Dermis microvascular lymphatic vessel endothelial cell (primary cell): ENCODE results near the gene KRTAP5-7. TPM values are rescaled to one million over a fixed set of nuclear protein-coding genes. Genes with fewer than 3 reads are reported as not detected.

Experiments used
- DNase-seq, 2 donors: peaks; one replicate each; pipeline versions ENCODE4 v3.0.0 to v3.0.0-alpha.2; 2010; ENCODE audit warnings: low read depth in 2 of 2
- total RNA-seq: library from RNA; depleted of rRNA; stranded (reverse); fragments of >200 nt; gene quantifications from 2 replicates; pipeline ENCODE4 v1.2.1, GENCODE V29; 2014

KRTAP5-7 gene
- total RNA-seq, 1 donor from 2014 or later: not detected

- DNase-seq: no peak
Measured at GRCh38 chr11:71495286-71496230, 31.5 kb upstream of the KRTAP5-7 start.

- no peak for DNase-seq
Measured at GRCh38 chr11:71496421-71496820, 30.6 kb upstream of the KRTAP5-7 start.

DNA sequence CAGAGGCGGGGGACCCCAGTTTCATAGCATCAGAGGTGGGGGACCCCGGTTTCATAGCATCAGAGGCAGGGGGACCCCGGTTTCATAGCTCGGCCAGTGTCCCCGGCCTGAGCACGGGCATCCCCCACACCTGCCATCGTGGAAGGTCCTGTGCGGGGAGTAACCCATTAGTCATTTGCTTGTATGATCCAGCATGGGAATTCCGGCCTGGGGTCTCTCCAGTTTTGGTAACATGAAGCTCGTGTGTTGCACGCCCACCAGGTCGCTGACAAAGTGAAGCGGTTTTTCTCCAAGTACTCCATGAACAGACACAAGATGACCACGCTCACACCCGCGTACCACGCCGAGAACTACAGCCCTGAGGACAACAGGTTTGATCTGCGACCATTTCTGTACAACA is 29.0 kb upstream of the KRTAP5-7 start:
- DNase-seq: no peak

DNA sequence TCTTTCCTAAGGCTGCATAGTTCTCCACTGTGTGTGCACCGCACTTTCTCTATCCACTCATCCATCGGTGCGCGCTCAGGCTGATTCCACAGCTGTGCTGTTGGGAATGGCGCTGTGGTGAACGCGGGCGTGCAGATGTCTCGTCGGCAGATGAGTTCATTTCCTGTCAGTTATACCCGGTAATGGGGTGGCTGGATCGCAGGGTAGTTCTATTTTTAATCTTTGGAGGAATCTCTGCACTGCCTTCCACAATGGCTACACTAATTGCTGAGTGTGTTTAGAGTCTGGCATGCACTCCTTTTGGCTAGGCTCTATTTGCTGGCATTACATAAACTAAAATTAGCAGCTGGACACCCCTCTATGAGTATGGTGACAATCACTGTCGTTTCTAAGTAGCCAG is 27.9 kb upstream of the KRTAP5-7 start:
- peak; percentile 71 to 88 for DNase-seq

DNA sequence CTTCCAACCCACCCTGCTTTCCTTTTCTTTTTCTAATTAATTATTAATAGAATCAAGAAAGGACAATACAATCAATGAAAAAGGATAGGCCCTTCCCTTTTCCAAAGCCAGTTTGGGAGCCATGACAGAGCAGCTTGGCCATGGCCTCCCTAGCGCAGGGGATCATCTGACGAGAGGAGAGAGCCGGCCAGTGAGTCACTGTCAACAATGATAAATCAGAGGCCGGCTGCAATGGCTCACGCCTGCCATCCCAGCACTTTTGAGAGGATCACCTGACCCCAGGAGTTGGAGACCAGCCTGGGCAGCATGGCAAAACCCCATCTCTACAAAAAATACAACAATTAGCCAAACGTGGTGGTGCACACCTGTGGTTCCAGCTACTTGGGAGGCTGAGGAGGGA is 27.5 kb upstream of the KRTAP5-7 start:
- DNase-seq: peak; percentile 48 to 83

GRCh38 chr11:71500601-71501021 is 26.5 kb upstream of the KRTAP5-7 start:
- DNase-seq: peak; percentile 26 to 49

DNA sequence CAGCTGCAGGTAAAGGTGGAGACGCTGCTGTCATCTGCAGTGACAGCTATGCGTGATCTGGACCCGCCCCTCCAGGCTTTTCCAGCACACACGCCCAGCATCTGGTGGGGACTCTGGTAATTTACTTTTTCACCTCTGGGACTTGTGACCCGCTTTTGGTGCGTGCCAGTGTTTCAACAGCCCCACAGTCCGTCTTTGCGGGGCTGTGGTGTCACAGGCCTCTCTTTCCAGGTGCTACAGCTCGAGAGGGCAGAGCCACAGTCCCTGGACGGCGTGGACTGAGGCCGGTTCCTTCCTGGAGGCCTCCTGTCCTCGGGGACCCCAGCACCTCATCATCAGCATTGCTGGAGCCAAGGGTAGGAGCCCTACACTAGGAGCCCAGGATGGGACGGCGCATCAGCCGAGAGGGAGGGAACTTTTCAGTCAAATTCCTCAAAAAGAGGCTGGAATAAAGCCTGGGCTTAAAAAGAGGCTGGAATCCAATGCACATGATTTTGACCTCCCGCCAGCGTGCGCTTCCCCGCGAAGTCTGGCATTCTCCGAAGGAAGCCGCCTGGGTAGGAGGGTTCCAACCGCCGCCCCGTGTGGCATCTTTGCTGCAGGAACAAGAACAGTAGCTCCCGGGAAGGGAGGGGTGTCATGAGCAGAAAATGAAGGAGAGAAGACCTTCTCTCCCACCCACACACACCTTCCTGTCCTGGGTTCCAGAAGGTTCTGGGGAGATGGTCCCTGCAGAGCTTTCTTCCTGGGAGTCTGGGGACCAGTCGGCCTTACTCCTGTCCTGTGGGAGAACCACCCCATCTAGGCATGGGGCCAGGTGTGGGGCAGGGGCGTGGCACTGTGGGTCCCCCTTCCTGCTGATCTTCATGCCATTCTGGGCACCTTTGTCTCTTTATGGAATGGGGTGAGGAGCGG is 25.7 kb upstream of the KRTAP5-7 start:
- DNase-seq: no peak

DNA sequence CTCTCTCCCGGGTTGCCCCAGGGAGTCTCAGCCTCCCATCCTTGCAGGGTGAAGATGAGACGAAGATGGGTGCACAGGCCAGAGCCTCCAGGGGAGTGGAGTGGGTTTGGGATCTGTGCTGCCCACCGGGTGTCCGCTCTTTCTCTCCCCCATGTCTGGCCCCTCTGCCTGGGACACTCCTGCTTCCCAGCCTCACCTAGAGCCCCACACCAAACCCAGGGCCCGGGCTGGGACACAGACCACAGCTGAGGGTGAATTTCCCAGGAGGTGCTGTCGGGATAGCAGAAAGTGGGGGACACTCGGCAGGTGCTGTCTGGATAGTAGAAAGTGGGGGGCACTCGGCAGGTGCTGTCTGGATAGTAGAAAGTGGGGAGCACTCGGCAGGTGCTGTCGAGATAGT is 25.0 kb upstream of the KRTAP5-7 start:
- no peak for DNase-seq

GRCh38 chr11:71502871-71503435 is 24.1 kb upstream of the KRTAP5-7 start:
- no peak for DNase-seq

DNA sequence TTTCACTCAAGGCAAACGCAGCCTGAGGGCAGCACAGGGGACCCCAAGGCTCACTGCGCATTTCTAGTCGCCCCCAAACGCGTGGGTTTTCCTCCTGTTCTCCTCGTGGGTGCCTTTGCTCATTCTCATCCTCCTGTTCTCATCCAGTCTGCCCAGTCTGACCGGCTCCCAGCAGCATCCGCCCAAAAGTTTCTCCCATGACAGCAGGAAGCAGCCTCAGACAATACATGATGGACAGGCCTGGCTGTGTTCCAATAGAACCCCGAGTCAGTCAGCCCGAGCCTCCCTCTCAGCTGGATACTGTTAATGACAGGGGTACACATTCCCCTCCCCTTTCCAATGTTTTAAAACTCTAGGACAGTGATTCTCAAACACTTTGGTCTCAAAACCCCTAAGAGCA is 22.5 kb upstream of the KRTAP5-7 start:
- peak; percentile 82 to 90 for DNase-seq

- peak; percentile 68 to 75 for DNase-seq
Measured at GRCh38 chr11:71505001-71505400, 22.1 kb upstream of the KRTAP5-7 start.

GRCh38 chr11:71505781-71506180 is 21.3 kb upstream of the KRTAP5-7 start:
- no peak for DNase-seq

DNA sequence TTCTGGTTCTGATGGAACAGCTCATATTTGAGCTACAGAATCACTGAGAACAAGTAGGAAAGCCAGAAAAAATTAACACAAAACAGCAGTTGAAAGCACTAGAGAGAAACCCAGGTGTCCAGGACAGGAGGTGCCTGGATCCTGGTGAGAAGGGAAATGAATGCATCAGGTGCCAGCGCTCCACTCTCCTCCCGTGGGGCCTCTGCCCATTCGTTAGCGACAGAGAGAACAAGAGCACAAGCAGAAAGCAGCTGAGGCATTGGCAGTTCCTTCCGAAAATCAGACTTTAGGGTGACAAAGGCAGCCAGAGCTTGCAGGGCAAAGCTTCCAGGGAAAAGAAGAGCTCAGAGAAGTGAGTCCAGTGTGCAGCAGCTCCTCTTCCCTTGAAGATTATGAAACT is 20.0 kb upstream of the KRTAP5-7 start:
- no peak for DNase-seq

- DNase-seq: no peak
Measured at GRCh38 chr11:71518506-71519471, 8.3 kb upstream of the KRTAP5-7 start.

DNA sequence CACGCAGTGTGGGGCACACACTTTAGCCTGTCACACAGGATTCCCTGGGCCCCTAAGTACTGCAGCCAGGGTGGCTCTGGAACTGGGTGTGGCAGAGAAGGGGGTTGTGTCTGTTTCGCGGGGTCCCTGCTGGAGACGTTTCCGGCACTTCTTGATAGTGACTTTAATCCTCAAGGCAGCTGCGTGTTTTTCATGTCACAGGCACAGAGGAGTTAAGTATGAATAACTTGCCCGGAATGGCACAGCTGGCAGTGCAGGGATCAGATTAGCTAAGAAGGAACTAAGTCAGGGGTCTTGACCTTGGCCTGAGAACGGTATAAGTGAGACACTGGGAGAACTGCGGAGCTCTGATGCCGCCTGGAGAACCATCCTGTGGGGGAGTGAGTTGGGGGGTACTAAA is 7.5 kb upstream of the KRTAP5-7 start:
- no peak for DNase-seq

GRCh38 chr11:71525188-71525937 is 1.7 kb upstream of the KRTAP5-7 start:
- DNase-seq: no peak

GRCh38 chr11:71525938-71526495 is 1.1 kb upstream of the KRTAP5-7 start:
- no peak for DNase-seq

GRCh38 chr11:71527576-71528210 is 626 bp downstream of the KRTAP5-7 start:
- DNase-seq: no peak

- DNase-seq: no peak
Measured at GRCh38 chr11:71530602-71531001, 3.5 kb downstream of the KRTAP5-7 start.
